Stomach (tissue), 4 donors: Measurements from ENCODE around the gene C19orf81.

Experiments used
- EP300 ChIP-seq: sonication (generic); formaldehyde crosslinking; IDR thresholded peaks from one replicate; pipeline ENCODE4 v1.6.1; 2017; ENCODE audit warnings: antibody characterized with exemption
- POLR2A ChIP-seq, 4 donors: fragments of 450-650 bp; IDR thresholded peaks; one replicate each; pipeline ENCODE4 v1.6.1; 2016; ENCODE audit warnings: antibody characterized with exemption in 4 of 4, control low read depth in 2 of 4, mild to moderate bottlenecking in 1 of 4, moderate library complexity in 1 of 4
- POLR2AphosphoS5 ChIP-seq, 3 donors: sonication (generic); formaldehyde crosslinking; IDR thresholded peaks; one replicate each; pipeline ENCODE4 v1.6.1; 2016; ENCODE audit warnings: antibody characterized with exemption in 3 of 3
- TF ChIP-seq, protein P1 (sequence below), 7 experiments: fragments of 450-650 bp in 4 of 7; fragments of 200-600 bp in 3 of 7; sonication (generic) in 3 of 7; IDR thresholded peaks; one replicate each; pipeline ENCODE4 v1.5.1; 2016 to 2019; ENCODE audit warnings: antibody characterized with exemption in 7 of 7, control low read depth in 2 of 7, mild to moderate bottlenecking in 1 of 7

DNA sequence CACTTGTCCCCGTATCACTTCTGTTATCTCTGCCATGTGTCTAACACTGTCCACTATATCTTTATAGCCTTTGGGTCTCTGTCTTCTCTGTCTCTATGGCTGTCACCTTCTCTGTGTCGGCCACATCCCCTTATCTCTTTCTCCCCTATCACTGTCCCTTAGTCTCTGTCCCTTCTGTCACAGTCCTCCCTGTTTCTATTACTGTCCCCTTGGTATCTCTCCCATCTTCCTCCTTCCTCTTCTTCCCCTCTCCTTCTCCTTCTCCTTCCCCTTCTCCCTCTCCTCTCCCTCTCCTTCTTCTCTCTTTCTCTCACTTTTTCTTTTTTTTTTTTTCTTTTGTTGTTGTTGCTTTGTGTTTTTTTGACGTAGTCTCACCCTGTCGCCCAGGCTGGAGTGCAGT lies 46.3 kb upstream of the C19orf81 start:
- TF ChIP-seq, protein P1, sequence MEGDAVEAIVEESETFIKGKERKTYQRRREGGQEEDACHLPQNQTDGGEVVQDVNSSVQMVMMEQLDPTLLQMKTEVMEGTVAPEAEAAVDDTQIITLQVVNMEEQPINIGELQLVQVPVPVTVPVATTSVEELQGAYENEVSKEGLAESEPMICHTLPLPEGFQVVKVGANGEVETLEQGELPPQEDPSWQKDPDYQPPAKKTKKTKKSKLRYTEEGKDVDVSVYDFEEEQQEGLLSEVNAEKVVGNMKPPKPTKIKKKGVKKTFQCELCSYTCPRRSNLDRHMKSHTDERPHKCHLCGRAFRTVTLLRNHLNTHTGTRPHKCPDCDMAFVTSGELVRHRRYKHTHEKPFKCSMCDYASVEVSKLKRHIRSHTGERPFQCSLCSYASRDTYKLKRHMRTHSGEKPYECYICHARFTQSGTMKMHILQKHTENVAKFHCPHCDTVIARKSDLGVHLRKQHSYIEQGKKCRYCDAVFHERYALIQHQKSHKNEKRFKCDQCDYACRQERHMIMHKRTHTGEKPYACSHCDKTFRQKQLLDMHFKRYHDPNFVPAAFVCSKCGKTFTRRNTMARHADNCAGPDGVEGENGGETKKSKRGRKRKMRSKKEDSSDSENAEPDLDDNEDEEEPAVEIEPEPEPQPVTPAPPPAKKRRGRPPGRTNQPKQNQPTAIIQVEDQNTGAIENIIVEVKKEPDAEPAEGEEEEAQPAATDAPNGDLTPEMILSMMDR (IDR thresholded peaks at IDR 0.05) = no peak
- no peak for TF ChIP-seq POLR2A (IDR thresholded peaks at IDR 0.05)
- TF ChIP-seq EP300 = no peak
- TF ChIP-seq POLR2AphosphoS5 (IDR thresholded peaks at IDR 0.05) = no peak
